Middle frontal gyrus (tissue), 1 donor: ENCODE measurements around the gene TEP1.
"Not testable (repeated sequence)": the region's sequence is repeated elsewhere in the genome, so short reads cannot be mapped to it uniquely, and the experiment has no call there.

Experiments
- DNase-seq: peaks from one replicate; pipeline ENCODE4 v3.0.0-alpha.2; 2015; ENCODE audit warnings: low spot score; ENCODE audit errors: extremely low spot score

TEP1 gene

GRCh38 chr14:20412876-20413743 lies at the start of gene TEP1:
Gene TEP1 (minus strand): TSS chr14:20413501. CDS start chr14:20408439, 5,062 bp downstream.
- peak; percentile 43 for DNase-seq

GRCh38 chr14:20461225-20462141 lies 48.2 kb upstream of the TEP1 start, which contains the start of gene PIP4P1:
Gene PIP4P1 (minus strand): TSS chr14:20461434. CDS start chr14:20461325, 109 bp downstream.
- peak; percentile 99 for DNase-seq

- no peak for DNase-seq
These were observed 47.3 kb upstream of the TEP1 start for GRCh38 chr14:20460458-20461224.

DNA sequence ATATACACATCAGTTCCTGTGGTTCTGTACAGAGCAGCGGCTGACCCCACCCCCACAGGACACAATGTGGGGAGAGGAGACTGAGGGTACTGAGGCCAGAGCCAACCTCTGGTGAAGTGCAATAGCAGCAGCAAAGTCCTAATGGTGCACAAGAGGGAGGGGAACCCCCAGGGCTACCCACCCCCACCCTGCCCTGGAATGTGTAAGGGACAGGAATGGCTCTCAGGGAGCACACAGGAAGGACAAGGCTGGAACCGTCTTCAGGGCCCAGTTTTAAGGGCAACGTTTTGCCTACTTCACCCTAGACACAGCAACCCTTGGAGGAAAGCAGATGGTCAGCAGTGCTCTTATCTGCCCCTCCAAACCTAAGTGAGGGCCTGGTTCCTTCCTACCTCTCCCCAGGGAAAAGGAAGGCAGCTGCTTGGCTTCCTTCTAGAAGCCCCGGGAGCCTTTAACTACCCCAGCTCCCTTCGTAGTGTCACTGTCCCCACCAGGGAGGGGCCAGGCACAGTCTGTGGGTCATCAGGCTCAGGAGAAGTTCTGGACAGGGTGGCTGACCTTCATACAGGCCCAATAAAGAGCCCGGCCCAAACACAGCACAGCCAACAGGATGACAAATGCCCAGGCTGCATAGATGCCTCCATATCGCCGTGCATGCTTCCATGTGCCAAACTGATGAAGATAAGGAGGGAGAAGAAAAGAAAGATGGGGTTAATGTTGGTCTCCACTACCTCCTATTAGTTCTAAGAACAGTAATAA lies 44.9 kb upstream of the TEP1 start:
- DNase-seq: no peak

DNA sequence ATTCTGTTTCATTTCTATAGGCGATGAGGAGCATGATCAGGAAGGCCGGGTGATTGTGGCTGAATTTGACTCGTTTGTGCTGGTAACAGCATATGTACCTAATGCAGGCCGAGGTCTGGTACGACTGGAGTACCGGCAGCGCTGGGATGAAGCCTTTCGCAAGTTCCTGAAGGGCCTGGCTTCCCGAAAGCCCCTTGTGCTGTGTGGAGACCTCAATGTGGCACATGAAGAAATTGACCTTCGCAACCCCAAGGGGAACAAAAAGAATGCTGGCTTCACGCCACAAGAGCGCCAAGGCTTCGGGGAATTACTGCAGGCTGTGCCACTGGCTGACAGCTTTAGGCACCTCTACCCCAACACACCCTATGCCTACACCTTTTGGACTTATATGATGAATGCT lies 43.7 kb upstream of the TEP1 start:
- DNase-seq: no peak

DNA sequence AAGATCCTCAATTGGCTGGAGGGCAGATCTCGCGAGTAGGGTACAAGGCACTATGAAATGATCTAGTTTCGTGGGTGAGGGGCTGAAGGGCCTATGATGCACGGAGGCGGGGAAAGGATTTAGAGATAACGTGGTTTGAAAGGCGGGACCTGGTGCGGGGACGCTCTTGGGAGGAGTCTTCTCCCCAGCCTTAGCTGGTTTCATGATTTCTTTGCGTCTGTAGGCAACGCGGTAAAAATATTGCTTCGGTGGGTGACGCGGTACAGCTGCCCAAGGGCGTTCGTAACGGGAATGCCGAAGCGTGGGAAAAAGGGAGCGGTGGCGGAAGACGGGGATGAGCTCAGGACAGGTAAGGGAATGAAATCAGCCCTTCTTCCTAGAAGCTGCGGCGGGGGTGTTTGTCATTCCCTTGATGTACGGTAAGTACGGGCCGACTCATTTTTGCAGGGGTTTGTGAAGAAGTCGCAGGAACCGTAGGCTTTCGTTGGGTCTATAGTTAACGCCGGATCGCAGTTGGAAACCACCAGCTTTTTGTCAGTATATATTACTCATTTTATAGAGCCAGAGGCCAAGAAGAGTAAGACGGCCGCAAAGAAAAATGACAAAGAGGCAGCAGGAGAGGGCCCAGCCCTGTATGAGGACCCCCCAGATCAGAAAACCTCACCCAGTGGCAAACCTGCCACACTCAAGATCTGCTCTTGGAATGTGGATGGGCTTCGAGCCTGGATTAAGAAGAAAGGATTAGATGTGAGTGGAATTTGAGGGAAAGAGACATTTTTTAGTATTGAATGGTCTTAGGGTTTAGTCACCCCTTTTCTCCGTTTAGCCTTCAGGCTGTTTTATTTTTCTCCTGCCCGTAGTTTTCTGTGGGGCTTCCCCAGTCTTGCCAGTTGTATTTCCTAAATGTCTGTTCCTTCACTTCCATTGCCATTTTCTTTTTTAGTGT lies 42.3 kb upstream of the TEP1 start:
- no peak for DNase-seq

DNA sequence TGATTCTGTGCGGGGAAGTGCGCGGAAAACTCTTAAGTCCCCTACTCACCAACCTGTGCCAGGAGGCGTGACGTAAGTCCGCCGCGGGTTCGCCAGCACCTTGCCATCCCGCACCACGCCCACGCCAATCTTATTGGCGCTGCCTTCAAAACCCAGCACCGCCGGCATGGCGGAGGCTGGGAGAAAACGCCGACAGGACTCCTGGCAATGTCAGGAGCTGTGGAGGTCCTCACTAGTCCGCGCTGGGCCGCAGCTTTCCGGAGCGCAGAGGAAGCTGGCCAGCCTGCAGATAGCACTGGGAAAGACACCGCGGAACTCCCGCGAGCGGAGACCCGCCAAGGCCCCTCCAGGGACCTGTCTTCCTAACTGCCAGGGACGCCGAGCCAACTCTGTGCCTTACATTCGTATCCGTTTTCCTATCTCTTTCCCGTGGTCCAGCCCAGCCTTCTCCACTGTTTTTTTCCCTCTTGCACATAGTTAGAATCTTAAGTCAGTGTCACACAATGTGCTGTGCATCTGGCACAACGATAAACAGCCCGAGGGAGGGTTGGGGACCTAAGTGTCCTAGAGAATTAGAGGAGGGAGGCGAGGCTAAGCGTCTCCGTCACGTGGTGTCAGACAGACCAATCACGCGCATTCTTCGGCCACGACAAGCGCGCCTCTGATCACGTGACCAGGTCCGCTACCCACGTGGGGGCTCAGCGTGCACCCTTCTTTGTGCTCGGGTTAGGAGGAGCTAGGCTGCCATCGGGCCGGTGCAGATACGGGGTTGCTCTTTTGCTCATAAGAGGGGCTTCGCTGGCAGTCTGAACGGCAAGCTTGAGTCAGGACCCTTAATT lies 41.4 kb upstream of the TEP1 start, which contains the start of the genes APEX1 and OSGEP:
APEX1 (plus strand) TSS at position 711 of the 839 bp plus-strand sequence. CDS start 420 bp downstream, outside the sequence.
OSGEP (minus strand) TSS at position 297 of the 839 bp plus-strand sequence; CDS start at position 168, 129 bp downstream.
- peak; percentile 99 for DNase-seq

- not testable (repeated sequence) for DNase-seq
These were observed 39.5 kb upstream of the TEP1 start for GRCh38 chr14:20452831-20453230.

DNA sequence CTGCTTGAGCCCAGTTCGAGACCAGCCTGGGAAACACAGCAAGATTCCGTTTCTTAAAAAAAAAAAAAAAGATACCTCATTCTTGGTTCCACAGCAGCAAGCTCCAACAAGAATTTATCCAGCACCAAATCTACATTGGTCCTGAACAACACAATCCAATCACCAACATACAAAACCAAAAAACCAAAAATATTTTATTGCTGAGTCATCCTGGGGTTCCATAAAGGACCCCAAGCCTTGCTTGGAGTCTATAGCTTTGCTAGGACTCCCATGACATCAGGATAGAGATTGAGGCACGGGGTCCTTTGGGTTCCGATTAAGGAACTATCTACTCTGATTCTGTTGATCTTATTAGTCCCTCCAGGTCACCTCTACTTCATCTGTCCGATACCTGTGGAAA lies 33.6 kb upstream of the TEP1 start:
- DNase-seq: no peak

GRCh38 chr14:20443650-20444049 lies 30.3 kb upstream of the TEP1 start:
- DNase-seq: not testable (repeated sequence)

- no peak for DNase-seq
These were observed 28.2 kb upstream of the TEP1 start for GRCh38 chr14:20441461-20441860.

GRCh38 chr14:20440882-20441281 lies 27.6 kb upstream of the TEP1 start:
- no peak for DNase-seq

DNA sequence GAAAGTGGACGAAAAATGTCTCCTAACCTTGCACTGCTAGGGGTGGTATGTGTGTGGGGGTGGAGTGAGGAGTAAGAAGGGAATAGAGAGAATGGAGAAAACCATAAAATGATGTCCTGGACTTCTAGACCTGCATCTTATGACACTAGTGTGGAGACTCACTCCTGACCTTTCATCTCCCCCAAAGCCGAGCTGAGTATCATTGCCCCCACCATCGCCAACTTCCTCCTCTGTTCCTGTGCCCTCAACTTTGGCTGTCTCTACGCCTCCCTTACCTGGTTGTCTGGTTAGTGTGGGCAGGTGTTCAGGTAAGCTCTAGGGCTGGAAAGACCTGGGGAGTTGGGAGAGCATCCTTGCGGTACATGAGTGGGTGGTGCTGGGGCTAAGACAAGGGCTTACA lies 27.2 kb upstream of the TEP1 start:
- no peak for DNase-seq

GRCh38 chr14:20438664-20439063 lies 25.4 kb upstream of the TEP1 start:
- no peak for DNase-seq

GRCh38 chr14:20436363-20436755 lies 23.1 kb upstream of the TEP1 start:
- no peak for DNase-seq

- DNase-seq: no peak
These were observed 22.5 kb upstream of the TEP1 start, which contains the start of gene KLHL33 for GRCh38 chr14:20435582-20436362. Gene KLHL33 (minus strand): TSS chr14:20436166. CDS start chr14:20435811, 355 bp downstream.
